HG03064 (cell line): ENCODE results near the gene CDH19.

Experiments
- ATAC-seq: cut with Tn5 transposase; IDR thresholded peaks from one replicate; pipeline ENCODE4 v1.9.1; 2021; ENCODE audit warnings: low read depth; ENCODE audit not compliant: unreplicated experiment

CDH19 gene

GRCh38 chr18:66566616-66567015, 37.3 kb downstream of the CDH19 start:
- no peak for ATAC-seq

DNA sequence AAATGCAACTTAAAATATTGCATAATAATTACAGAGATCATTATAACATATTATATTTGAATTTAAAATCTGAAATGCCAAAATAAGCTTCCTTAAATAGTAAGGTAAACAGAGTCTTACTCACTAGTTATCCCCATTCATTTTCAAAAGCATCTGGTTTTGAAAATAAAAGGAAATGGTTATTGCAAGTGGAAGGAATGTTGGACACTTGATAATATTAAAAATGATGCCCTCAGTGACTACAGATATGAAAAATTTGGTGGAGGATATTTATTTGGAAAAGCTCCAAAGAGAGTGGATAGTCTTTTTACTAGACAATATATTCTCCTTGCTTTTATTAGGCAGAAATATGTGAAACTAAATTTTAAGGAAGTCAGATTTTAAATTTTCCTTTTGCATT, 39.7 kb downstream of the CDH19 start:
- no peak for ATAC-seq

GRCh38 chr18:66562279-66562678, 41.6 kb downstream of the CDH19 start:
- no peak for ATAC-seq

DNA sequence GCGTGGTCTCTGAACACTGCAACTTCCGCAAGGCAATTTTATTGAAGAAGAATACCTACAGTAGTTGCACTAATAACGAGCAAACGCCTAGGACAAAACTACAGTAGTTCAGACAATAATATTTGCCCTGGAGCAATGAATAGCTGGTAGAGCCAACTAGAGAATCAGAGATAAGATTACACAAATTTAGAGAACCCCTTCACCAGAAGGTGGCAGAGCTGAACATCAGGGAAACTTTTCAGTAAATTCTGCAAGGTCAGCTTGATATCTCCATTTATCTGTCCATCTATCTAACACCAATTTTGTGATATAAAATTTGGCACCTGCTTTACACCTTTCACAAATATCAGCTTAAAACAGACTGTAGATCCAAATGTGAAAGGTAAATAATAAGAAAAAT, 43.8 kb downstream of the CDH19 start:
- ATAC-seq, result no peak

DNA sequence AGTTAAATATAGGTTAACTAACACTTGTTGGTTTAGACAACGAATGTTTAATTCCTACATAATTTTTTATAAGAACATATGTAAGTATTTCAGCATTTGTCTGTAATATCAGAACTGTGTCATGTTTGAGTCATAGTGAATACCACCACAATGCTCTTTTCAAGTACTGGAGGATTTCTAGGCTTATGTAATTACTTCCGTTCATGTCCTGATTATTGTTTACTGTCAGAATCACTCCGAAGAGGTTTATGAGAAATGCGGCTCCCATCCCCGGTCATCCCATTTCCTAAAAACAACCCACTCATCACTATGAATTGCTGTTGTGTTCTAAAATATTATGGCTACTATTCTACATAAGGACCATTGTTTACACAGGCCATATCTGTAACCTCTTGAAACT, 45.1 kb downstream of the CDH19 start:
- ATAC-seq, result no peak

- ATAC-seq, result no peak
Observed at GRCh38 chr18:66557091-66557490, 46.8 kb downstream of the CDH19 start.

DNA sequence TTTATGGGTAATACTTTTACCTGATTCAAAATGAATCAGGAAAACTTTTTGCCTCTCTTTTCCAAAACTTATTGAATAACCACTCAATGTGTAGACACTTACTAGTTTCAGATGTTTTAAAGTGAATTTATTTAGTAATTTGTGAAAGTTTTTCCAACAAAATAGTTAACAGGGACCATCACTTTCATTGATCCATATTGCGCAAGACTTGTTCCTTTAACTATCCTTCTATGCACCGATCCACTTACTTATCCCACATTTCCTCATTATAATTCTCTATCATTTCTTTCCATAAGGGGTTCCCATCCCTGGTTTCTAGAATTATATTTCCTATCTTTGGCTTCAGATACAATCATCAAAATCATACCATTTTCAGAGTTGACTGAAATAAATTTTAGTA, 48.3 kb downstream of the CDH19 start:
- ATAC-seq, result no peak

- ATAC-seq, result no peak
Observed at GRCh38 chr18:66553824-66554223, 50.1 kb downstream of the CDH19 start.

GRCh38 chr18:66550366-66550765, 53.5 kb downstream of the CDH19 start:
- no peak for ATAC-seq

GRCh38 chr18:66548747-66549146, 55.1 kb downstream of the CDH19 start:
- ATAC-seq, result no peak

DNA sequence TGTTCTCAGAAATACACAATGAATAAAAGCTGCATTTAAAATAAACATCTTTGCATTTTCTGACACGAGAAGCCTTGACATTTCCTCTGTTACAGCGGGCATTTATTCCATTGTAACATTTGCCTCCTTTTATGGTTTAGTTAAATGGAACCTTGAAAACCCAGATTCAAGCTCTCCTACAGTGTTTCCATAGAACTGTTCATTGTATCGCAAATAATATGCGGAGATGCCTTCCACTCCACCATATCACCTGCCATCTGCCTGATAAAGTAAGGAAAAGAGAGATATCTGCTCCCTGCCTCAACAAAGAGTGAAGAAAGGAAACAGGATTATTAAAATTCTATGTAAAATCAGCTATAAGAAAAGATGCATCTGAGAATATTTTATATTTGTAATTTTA, 69.8 kb downstream of the CDH19 start:
- ATAC-seq, result no peak

- no peak for ATAC-seq
Observed at GRCh38 chr18:66533693-66534092, 70.2 kb downstream of the CDH19 start.

GRCh38 chr18:66523219-66523991, 80.5 kb downstream of the CDH19 start:
- no peak for ATAC-seq

GRCh38 chr18:66513996-66514395, 89.9 kb downstream of the CDH19 start:
- no peak for ATAC-seq

GRCh38 chr18:66511792-66512191, 92.1 kb downstream of the CDH19 start:
- no peak for ATAC-seq

DNA sequence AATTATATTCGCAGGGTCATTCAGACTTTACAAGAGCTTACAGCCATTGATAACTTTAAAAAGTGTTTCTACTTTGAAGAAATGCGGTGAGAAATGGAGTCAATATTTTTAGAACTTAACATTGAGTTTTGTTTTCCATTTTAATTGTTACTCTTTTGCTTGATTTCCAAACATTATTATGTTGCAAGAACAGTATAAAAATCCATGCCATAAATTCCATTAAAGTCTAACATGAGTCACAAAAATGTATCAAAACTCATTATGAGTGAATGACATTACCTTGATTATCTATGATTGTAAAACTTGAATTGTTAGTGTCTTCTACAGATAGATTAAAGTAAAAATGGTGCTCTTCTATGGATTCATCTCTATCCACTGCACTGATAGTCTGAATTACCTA, 92.6 kb downstream of the CDH19 start:
- ATAC-seq, result no peak

GRCh38 chr18:66510357-66511045, 93.4 kb downstream of the CDH19 start:
- ATAC-seq, result no peak

DNA sequence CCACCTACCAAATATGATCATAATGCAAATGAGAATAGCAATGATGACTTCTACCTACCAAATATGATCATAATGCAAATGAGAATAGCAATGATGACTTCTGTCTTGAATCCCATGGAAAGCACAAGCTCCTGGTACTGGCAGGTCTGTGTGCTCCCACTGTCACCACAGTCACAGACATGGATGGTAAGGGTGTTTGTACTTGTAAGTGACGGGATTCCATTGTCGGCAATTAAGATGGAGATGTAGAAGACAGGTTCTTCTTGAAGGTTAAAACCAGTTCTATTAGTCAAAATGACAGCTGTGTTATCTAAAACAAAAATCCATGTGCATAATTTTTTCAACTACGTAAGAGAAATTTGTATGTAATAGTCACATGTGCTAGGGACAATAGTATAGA, 95.0 kb downstream of the CDH19 start:
- ATAC-seq, result no peak

DNA sequence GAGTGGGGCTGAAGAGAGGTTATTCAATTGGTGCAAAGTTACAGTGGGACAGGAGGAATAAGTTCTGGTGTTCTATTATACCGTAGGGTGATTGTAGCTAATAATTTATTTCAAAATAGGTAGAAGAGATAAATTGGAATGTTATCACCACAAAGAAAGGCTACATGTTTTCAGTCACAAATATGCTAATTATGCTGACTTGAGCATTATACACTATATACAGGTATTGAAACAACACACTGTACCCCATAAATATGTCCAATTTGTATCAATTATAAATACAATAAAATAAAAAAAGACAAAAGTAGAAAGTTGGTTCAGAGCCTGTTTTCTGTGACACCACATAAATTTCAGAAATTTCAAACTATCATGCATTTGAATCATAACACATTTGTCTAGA, 97.7 kb downstream of the CDH19 start:
- ATAC-seq, result no peak

DNA sequence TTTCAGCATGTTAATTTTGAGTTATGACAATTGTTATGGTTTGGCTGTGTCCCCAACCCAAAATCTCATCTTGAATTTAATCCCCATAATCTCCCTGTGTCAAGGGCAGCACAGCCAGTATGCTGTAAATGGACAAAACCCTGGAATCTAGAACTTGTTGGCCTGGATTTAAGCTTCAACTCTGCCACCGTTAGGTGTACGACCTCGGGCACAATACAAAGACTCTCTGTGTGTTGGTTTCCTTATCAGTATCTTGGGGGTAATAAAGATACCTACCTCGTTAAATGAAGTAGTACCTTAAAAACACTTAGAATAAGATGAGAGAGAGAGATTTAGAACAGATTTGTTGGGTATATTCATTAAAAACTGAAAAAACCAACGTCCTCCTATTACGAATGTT, 106.5 kb downstream of the CDH19 start:
- ATAC-seq, result no peak

DNA sequence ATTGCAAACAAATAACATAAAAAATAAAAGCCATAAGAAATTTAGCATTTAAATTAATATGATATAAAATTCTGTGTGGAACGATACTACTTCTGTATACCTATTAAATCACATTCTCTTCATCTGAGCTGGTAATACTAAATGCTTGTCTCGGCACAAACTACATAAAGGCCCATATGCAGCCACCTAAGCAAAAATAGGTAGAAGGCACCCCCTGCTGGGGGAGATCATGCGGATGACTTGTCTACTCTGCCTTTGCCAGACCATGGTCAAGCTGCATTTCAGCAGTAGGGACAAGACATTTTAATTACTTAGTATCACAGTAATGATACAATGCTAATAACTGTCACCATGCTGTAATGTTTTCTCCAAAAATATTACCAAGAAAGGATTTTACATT, 108.0 kb downstream of the CDH19 start:
- ATAC-seq, result no peak

GRCh38 chr18:66473882-66474281, 130.0 kb downstream of the CDH19 start:
- ATAC-seq, result no peak
